T follicular helper cell (primary cell): Measurements from ENCODE around the gene NECAB3.

Experiments used
- DNase-seq: peaks from one replicate; pipeline ENCODE4 v3.0.0-alpha.2; 2020; ENCODE audit warnings: low read depth

The NECAB3 gene

DNA sequence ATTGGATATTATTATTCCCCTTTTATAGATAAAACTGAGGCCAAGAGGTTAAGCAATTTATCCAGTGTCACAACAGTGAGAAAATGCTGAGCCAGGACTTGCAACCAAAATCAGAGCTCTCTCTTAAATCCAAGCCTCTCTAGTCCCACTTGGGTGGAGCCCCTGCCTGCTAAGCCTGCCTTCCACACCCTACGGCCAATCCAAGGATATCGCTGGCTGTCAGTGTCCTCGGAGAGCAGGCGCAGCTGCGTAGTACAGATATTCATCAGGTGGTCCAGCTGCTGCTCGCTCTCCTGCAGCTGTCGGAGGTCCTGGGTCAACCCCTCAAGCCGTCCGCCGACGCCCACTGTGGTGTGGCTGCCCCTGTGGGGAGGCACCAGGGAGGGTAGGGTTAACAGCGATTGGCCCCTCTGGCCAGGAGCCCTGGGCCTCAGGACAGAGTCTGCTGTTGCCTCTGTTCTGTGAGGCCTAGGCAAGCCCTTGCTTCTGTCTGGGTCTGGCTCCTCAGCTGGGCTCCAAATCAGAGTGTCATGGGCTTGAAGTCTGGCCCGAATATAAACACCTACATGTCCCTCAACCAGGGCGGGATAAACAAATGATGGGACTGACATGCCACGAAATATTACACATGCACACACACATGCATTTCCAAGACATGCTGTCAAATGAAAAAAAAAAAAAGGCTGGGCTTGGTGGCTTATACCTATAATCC lies 3.9 kb upstream of the NECAB3 start:
- no peak for DNase-seq

DNA sequence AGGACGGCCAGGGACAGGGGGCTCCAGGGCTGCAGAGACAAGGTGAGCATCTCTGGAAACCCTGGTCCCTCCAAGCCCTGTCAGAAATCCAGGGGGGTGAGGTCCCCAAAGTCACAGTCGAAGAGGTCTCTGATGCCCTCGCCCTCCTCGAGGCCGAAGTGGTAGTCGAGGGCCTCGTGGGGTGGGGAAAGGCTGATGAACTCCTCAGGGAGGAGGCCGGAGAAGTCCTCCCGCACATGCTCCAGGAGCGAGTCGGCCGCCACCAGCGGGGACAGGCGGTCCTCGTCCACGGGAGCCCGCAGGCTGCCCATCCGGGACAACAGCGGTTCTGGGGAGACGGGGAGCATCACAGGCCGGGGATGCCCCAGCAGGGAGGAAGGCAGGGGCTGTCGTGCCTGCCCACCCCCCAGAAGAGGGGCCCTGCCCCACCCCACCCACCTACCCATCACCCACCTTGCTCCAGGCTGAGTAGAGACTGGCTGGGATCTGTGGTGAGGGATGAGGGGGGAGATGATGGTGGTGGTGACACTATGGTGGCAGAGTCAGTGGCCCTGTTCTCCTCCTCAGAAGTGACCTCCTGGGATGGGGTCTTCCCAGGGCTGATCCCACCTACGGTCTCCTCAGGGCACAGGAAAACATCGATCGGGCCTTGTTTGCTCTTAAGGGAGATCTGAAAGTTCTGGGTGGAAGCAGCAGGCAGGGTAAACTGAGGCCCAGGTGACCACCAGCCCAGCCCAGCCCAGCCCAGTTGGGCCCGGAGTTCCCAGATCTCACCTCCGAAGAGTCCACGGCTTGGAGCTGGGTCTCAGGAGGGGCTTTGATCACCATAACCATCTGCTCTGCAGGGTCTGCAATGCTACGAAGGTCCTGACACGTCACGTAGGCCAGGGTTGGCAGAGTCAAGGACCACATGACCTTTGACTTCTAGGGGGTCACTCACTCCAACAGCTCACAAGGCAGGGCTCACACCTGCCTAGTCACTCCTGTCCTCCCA lies 2.7 kb upstream of the NECAB3 start:
- DNase-seq = no peak

DNA sequence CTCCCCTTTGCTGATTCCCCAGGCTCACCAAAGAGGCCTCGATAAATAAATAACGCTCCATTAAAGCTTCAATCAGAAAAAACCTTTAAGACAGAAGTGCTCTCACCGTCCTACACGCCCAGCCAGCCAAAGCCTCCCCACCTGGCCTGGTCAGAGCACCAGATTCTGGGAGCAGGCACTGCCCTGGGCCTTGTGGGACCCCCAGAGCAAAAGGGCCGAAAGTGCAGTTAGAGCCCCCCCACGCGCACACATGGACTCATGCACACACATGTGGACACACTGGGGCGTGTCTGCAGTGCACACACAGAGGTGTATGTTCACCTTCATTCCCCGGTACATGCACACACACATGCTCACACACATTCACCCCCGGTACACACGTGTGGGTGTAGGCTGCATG lies 1.9 kb upstream of the NECAB3 start:
- no peak for DNase-seq

DNA sequence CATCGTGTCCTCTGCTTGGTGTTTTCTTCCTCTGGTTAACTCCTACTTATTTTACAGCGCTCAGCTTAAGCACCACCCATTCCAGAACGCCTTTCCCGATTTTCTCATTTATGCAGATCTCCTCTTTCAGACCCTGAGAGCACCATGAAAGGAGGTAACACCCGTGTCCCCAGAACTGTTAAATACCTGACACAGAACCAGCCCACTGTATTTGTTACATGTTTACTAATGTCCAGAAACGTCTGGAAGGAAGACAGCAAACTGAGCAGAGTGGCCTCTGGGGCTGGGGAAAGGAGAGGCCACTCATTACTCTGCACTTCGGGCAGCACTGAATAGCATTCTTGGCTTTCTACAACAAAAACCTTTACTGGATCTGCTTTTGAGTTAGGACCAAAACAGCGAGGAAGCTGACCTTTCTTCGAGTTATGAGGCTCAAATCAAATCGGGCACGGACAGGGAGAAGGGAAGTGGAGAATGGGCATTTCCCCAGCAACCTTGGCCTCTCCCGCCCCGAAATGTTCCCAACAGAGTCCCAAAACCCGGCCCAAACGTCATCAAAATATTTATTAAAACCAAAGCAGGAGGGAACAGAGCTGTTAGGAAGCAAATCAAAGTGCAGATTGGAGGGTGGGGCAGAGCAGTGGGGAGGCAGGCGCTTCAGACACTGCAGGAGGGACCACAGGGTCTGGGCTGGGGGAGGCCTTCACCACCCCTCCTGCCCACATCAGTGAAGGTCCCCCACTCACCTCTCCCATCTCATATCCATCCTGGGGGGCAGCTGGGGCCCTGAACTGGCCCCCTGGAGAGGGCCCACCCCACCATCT lies 1.1 kb upstream of the NECAB3 start:
- no peak for DNase-seq

DNA sequence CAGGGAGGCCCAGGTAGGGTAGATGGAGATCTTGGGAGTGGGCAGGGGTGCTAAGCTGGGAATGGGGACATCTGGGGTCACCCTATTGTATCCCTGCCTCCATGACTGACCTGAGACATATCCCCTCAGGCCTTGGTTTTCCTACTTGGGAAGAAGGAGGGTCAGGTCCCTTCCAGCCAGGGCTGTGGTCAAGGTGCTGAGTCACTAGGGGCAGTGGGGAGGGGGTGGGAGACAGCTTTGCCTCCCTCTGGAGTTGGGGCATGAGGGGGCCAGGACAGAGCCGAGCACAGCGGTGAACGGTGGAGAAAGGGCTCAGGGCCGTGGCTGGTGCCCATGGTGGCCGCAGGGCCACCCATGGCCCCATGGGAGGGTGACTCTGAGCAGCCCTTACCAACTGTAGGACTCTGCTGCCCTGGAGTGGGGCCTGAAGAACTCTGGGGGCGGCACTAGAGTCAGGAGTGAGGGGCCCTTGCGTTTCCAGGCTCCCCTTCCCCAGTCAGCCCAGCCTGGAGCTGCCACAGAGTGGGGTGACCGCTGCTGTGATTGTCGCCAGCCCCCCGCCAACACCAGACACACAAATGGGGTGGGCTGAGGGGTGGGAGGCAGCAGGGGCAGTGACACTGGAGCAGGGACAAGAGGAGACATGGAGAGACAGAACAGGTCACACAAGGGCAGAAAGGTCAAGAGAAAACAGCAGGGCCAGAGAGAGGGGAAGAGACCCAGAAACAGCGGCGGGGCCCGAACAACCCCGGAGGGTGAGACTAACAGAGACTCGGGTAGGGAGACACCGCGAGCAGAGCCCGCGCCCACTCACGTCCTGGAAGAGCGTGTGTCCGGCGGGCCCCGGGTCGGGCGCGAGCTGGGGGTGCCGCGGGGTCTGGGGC lies 576 bp downstream of the NECAB3 start:
- no peak for DNase-seq

DNA sequence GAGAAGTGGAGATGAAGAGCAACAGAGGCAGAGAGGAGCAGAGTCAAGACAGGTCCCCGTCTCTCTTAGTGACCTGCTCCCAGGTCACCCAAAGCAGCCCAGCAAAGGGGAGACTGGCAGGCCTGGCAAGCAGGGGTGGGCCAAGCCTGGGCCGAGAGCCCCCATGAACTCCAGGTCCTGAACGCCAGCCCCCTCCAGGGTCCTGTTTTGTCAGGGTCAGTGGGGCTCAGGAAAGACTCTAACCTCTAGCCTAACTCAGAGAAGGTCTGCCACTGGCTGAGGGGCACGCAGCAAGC lies 1.2 kb downstream of the NECAB3 start:
- no peak for DNase-seq

DNA sequence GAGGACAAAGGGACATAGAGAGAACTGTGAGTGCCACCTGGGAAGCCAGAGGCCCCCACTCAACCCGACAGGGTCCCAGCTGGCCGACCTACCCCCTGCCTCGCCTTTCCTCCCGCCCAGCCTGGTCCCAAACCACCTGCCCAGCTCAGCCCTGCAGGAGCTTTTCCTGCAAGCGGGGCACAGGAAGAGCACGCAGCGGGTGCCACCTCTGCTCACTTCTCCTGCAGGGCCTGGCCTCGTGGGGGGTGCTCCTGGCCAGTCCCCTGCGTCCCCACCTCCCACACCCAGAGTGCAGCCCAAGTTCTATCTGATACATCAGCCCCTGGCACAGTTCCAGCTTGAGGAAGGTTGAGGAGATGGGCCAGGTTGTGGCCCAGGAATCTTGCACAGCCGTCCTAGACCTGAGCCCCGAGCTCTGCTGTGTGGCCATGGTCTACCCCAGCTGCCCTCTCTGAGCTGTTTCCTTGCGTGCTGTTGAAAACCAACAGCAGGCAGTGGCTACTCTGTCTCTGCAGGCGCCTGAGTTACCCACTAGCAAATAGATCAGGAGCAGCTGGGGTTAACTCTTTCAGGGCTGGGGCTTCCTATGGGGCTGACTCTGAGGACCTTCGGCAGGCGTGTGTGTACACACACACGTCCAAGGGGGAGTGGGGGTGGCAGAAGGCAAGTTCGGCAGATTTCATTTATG lies 1.7 kb downstream of the NECAB3 start:
- DNase-seq = no peak

DNA sequence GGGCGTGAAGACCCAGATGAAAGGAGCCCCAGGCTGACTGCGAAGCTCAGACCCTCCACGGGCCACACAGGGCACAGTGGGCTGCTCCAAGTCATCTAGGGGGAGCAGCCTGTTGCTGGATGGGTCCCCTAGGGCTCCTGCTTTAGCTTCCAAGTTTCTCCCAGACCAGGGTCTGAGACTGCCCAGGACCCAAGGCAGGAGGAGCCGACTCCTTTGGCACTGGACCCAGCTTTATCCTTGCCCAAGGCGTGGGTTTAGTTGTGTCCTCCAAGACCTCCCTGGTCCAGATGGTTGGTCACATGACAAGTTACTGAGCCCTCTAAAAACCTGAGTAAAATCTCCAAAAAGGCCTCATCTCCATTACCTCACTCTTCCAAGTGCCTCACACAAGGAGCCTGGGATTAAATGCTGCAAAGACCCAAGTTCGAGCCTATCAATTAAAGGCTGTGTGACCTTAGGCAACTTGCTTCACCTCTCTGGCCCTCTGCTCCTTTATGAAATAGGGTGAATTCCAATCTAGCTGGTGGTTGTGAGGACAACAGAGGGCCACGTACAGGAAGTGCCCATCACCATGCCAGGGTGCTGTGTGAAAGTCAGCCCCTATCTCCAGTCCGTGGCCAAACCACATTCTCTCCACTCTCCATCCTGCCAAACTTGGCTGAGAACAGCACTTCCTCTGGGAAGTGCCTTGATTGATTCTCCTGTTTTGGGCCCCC lies 2.5 kb downstream of the NECAB3 start:
- no peak for DNase-seq

DNA sequence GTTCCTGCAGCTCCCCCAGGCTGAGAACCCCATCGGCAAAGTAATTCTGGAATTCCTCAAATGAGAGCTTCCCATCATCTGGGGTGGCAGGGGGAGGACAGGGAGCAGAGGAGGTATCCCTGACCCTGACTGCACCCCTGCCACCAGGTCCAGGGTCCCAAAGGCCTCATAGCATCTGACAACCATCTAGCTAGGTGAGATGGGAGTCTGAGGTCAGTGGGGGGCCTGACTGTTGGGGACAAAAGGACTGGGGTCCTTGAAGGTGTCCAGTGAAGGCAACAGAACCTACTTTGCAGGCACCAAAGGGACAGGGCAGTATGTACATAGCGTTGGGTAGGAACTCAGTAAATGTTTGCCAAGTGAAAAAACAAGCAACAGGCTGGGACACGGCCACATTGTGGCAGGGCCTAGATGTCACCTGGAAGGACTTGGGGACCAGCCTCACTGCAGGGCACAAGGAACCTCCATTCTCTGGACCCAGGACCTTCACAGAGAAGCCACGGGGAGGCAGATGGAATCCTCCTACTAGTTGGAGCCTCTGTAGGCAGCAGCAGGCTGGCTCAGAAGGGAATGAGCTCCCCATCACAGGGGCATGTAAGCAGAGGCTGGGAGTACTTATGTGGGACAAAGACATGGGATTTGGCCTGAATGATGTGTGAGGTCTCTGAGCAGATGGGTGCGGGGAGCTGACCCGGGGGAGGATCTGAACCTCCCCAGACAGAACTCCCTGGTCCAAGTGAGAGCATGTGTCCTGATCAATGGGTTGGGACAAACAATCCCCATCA lies 3.3 kb downstream of the NECAB3 start:
- DNase-seq = no peak

DNA sequence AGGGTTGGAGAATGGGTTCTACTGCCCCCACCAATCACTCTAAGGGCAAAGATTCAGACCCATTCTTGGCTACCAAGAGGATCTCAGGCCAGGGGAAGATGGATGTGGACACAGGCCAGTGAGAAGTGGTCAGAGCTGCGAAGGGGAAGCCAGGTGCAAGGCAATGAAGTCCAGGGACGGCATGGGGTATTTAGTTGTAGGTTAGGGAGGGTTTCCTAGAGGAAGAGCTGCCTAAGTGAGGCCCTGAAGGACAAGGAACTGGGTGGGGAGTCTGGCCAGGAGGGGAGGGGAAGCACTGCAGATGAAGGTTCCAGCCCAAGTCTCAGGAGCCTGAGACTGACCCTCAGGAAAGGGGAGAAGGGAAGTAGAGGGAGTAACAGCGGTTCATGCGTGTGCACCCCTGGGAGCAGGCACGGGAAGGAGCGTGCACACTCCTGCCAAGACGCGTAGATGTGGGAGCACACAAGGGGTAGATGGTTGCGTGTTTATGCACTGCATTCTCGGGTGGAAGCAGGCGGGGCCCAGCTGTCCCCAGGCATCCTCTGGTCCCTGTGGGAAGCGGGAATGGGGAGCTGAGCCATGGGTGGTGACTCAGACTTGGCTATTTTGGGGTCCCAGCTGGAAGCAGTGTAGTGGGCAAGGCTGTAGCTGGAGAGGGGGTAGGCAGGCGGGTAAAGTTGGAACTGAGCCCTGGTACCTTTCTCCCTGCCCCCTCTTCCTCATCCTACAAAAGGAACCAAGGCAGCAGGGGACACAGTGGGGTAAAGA lies 4.2 kb downstream of the NECAB3 start:
- DNase-seq = no peak

DNA sequence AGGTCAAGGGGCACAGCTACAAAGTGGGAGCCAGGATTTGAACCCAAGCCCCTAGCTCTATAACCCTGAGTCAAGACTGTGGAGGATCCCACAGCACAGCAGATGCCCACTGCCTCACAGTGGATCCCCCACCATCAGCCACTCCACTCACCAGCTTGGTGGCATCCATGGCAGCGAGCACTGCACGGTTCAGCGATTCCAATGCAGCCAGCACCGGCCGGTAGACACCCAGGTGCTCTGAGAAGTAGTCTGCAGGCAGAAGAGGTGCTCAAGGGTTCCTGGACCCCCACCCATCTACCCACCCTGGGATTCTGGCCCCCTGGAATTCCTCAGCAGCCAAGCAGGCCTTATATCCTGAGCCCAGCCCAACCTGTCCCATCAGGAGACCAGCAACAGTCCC lies 5.0 kb downstream of the NECAB3 start:
- DNase-seq = no peak

DNA sequence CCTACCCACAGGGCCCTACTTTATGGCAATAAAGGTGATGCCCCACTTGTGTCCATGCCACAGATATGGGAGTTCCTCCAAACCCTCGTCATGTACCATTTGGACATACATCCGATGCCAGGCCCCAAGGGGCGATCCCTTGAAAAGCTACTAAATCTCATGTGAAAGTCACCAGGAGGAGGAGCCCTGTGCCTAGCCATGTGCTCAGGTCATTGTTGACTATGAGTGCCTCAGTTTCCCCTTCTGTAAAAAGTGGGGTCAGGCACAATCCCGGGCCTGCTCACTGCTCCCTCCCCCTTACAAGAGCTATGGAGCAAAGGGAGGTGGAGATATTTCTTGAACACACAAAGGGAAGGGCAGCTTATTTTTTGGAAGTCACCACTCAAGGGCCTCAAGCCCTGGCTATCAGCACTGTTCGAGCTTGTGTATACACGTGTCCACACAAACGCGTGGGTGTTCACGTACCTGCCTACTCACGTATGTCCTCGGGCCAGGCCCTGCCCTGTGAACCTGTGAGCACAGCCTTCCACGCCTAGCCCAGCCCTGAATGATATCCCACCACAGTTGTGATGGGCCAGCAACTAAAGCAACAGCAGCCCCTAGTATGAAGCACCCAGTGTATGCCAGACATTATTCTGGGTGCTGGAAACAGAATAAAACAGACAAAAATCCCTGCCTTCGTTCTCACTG lies 5.6 kb downstream of the NECAB3 start:
- no peak for DNase-seq

DNA sequence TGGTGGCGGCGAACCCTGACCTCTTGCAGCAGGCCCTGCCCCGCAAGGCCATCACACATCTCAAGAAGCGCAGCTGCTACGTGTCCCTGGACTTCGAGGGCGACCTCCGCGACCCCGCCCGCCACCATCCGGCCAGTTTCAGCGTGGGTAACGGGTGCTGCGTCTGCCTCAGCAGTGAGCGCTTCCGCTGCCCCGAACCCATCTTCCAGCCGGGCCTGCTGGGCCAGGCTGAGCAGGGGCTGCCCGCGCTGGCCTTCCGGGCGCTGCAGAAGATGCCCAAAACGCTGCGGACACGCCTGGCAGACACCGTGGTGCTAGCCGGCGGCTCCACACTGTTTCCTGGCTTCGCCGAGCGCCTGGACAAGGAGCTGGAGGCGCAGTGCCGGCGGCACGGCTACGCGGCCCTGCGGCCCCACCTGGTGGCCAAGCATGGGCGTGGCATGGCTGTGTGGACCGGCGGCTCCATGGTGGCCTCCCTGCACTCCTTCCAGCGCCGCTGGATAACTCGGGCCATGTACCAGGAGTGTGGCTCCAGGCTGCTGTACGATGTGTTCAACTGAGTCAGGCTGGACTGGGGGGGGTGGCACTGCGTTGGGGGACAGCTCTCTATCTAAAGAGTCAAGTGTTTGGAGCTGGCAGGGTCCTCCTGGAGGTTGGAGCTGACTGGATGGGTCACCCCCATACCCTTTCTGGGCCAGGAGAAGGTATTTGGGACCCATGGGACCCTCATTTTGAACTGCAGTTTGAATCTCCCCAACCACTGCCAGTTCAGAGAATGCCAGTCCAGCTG lies 6.4 kb downstream of the NECAB3 start:
- peak; percentile 55 for DNase-seq

DNA sequence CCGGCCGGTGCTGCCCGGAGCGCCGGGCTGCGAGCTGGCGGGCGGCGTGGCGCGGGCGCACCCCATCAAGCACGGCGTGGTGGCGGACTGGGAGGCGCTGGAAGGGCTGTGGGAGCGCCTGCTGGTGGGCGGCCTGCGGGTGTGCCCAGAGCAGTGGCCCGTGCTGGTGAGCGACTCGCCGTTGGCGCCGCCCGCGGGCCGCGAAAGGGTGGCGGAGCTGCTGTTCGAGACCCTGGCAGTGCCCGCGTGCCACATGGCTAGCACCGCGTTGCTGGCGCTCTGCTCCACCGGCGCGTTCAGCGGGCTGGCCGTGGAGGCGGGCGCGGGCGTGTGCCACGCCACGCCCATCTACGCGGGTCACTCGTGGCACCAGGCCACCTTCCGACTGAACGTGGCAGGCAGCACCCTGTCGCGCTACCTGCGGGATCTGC lies 7.0 kb downstream of the NECAB3 start:
- DNase-seq = no peak

DNA sequence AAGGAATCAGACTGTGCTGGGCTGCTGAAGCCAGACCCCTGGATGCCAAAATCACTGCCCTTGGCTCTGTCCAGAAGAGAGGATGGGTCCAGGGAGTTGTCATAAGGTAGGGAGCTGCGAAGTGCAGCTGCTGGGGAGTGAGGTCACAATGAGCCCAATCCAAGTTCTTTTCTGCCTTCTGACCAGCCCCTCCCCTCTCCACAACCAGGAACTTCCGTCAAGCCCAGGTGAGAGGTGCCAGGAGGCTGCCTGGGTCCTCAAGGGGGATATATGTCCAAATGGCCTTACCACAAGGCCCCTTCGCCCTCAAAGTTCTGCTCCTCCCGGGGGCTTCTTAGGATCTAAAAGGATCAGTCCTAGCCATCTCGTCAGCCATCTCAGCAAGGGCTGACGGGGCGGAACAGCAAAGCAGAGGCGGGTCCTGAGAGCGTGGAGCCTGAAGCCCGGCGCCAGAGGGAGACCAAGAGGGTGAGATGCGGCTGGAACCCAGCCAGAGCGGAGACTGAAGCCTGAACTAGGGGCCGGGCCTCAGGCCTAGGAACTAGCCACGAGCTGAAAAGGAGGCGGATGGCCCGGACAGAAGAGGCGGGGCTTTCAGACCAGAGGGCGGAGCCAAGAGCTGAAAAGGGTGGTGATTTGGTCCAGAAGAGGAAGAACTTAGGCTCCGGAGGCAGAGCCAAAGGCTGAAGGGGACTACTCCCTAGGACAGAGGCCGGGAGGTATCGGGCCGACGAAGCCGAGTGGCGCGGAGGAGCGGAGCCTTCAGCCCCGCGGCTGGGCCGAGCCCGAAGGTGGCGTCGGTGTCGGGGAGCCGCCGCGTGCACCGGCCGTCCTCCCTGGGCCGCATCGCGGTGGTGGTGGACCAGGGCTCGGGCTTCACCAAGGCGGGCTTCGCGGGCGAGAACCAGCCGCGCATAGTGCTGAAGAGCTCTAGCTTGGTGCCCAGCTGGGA lies 7.7 kb downstream of the NECAB3 start, which contains the start of gene ACTL10:
Gene ACTL10, plus strand, starts transcription at position 651 of the 952 bp plus-strand sequence. CDS start 555 bp downstream, outside the sequence.
- DNase-seq = peak; percentile 57

DNA sequence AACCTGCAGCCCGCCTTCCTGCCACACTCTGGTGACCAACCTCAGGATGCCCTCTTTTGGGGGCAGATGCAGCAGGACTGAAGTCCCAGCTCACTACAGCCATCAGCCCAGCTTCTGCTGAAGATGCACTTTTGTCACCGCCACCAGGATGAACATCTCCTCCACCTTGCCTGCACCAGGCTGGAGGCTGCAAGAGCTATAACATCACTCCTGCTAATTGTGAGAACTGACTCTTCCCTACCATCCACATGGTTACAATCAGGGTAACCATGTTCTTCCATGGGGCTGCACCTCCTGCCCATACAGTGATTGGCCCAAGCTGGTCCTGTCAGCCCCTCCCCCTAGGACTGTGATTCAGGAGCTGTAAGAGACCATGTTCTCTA lies 9.5 kb downstream of the NECAB3 start:
- DNase-seq = no peak
